ENCODE measurements around the gene TMC1. TPM values are rescaled to one million over a fixed set of nuclear protein-coding genes. Genes with fewer than 3 reads are reported as not detected.
A peak's percentile ranks its signal among the peaks of the same experiment; 100 is the strongest.

TMC1 gene
- total and polyA plus RNA-seq, 2 of the 8 experiments (the other 6 are each of a cell fraction or from before 2014, with no cell fraction given) = 0.95 to 0.98 TPM

DNA sequence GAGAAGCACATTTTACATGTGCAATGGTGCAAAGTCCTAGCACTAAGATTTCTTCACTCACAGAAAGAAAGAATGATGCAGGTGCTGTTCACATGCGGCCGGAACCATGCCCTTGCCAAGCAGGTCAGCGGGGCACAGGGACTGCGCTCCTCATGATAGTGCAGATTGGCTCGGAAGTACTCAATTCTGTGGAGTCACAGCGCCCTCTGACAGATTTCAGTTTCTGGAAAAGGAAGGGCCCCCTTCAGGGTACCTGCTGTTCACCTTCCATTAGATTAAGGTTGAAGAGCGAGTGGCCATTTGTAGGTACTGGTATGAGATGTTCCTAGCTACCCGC lies 75.7 kb downstream of the TMC1 start:
- Histone ChIP-seq H3K4ac (replicated peaks; ENCODE audit: insufficient read length, low read depth, low read length) (no peak overlapping the region), H3K4me1 (replicated peaks in 1 of 4; ENCODE audit: control insufficient read depth in 3 of 4, insufficient read depth in 4 of 4, low read length in 3 of 4) (peaks cover 0 to 4% (median 0%) of the 10 kb centered on the region in 4 experiments; a peak in 2 of 7 replicates), H4K8ac (ENCODE audit: extremely low read depth, insufficient read depth, low read length) (no peak overlapping the region), H4K91ac (replicated peaks; ENCODE audit: insufficient read length, low read length) (no peak overlapping the region), H4K5ac (ENCODE audit: insufficient read length, low read depth, low read length) (no peak overlapping the region), H3K9me3 (ENCODE audit: insufficient read depth in 2 of 2, low read depth in 1 of 2, low read length in 1 of 2) (no peaks in the 10 kb centered on the region), H2BK120ac (replicated peaks; ENCODE audit: low read depth, low read length) (no peak overlapping the region), H3K56ac (replicated peaks; ENCODE audit: insufficient read length, low read depth, low read length) (no peak overlapping the region), H3K36me3 (ENCODE audit: control insufficient read depth in 2 of 4, insufficient read depth in 4 of 4, low read length in 3 of 4) (no peaks in the 10 kb centered on the region), H3K23ac (ENCODE audit: insufficient read length) (no peak overlapping the region), H3K27me3 (replicated peaks in 1 of 4; ENCODE audit: control insufficient read depth in 3 of 4, extremely low read depth in 1 of 4, insufficient read depth in 3 of 4, low read length in 3 of 4) (no peaks in the 10 kb centered on the region), H2BK5ac (ENCODE audit: low read depth, low read length) (no peak overlapping the region), H3K79me2 (ENCODE audit: control insufficient read depth in 1 of 2, insufficient read depth in 2 of 2, low read length in 2 of 2) (no peaks in the 10 kb centered on the region), H2BK20ac (ENCODE audit: low read length) (no peak overlapping the region), H2BK12ac (ENCODE audit: low read depth, low read length) (no peak overlapping the region), H3K14ac (ENCODE audit: insufficient read length) (no peak overlapping the region), H3K79me1 (ENCODE audit: low read depth, low read length) (no peaks in the 10 kb centered on the region), H3K4me2 (ENCODE audit: insufficient read depth in 1 of 2, low read depth in 2 of 2, low read length in 2 of 2) (no peak overlapping the region), H3K23me2 (ENCODE audit: low read depth, low read length) (no peaks in the 10 kb centered on the region), H4K20me1 (replicated peaks in 1 of 2; ENCODE audit: control insufficient read depth in 1 of 2, insufficient read depth in 2 of 2, low read length in 2 of 2) (no peaks in the 10 kb centered on the region), H3K18ac (ENCODE audit: extremely low read depth, low read length) (no peak overlapping the region), H3K9ac (replicated peaks in 1 of 4; ENCODE audit: extremely low read depth in 1 of 4, low read depth in 3 of 4, low read length in 3 of 4) (no peak overlapping the region), H3K4me3 (ENCODE audit: extremely low read depth in 1 of 4, insufficient read depth in 2 of 4, low read depth in 3 of 4, low read length in 4 of 4) (no peak overlapping the region), H2AFZ (ENCODE audit: low read length) (no peak overlapping the region), H3K27ac (ENCODE audit: low read depth, low read length) (no peak overlapping the region), H2BK15ac (ENCODE audit: low read length) (no peak overlapping the region), H2AK5ac (ENCODE audit: low read depth, low read length) (no peak overlapping the region)
- no peak for FAIRE-seq
- DNase-seq (ENCODE audit: low read depth in 1 of 2, low spot score in 2 of 2) = peak in 1 of 2 experiments; percentile 45
- ChIA-PET CTCF (ENCODE audit: partially characterized antibody) (interaction anchor here (0.8 to 2.6 kb wide), 13 partner anchors 8 to 558 kb away, joined by 3 to 9 read pairs (median 4); no protein-coding TSS in a partner anchor), POLR2A (ENCODE audit: partially characterized antibody) (interaction anchor here (2.8 kb wide), 1 partner anchor 232 kb away, joined by 16 read pairs; the partner anchor contains the start of gene ZFAND5)
- WGBS, 2 experiments (ENCODE audit: extremely low coverage in 1 of 2, insufficient coverage in 1 of 2, insufficient read length in 1 of 2, insufficient replicate concordance in 2 of 2, low coverage in 1 of 2, low lambda C conversion rate in 2 of 2, missing lambda C conversion rate in 1 of 2) = 92% methylated on average over 8 of the region's 8 CpGs; no CpG with 5 or more reads in 1 of the 2 experiments
- TF ChIP-seq USF2 (IDR thresholded peaks at IDR 0.05; ENCODE audit: low read length) = no peak
- no peak for TF ChIP-seq CHD1 (IDR thresholded peaks at IDR 0.05; ENCODE audit: low read depth, low read length)
- peak; percentile 36 to 47; a peak in 3 of 4 replicates for TF ChIP-seq RAD21 (IDR thresholded peaks at IDR 0.05 in 1 of 2, conservative IDR thresholded peaks at IDR 0.05 in 1 of 2; ENCODE audit: low read depth in 2 of 2, low read length in 2 of 2)
- no peak for TF ChIP-seq ATF2 (IDR thresholded peaks at IDR 0.05; ENCODE audit: low read length)
- no peak for TF ChIP-seq CBX5 (IDR thresholded peaks at IDR 0.05; ENCODE audit: low read depth, low read length)
- TF ChIP-seq EP300 (IDR thresholded peaks at IDR 0.05; ENCODE audit: borderline replicate concordance in 1 of 2, low read depth in 2 of 2, low read length in 2 of 2) = no peak
- TF ChIP-seq SUZ12 (IDR thresholded peaks at IDR 0.05; ENCODE audit: low read length) = no peak
- no peak for TF ChIP-seq BACH1 (IDR thresholded peaks at IDR 0.05; ENCODE audit: low read length)

Measured in H1 (cell line).